Adipocyte (in vitro differentiated cells): Measurements from ENCODE around the gene UNC13C.
"Not testable (repeated sequence)": the region's sequence is repeated elsewhere in the genome, so short reads cannot be mapped to it uniquely, and the experiment has no call there.

ENCODE experiments used
- DNase-seq: peaks from one replicate; pipeline ENCODE4 v3.0.0-alpha.2; 2015; ENCODE audit warnings: low read depth
- H3K27me3 ChIP-seq: replicated peaks from 2 replicates; pipeline ENCODE4 v1.7.0; 2013; ENCODE audit warnings: mild to moderate bottlenecking, low read length, moderate library complexity; ENCODE audit not compliant: control insufficient read depth, insufficient read depth
- H3K36me3 ChIP-seq: 2 replicates; pipeline ENCODE4 v1.7.0; 2013; ENCODE audit warnings: low read length, mild to moderate bottlenecking, moderate library complexity; ENCODE audit not compliant: control insufficient read depth, insufficient read depth, severe bottlenecking
- H3K4me1 ChIP-seq: 2 replicates; pipeline ENCODE4 v1.7.0; 2013; ENCODE audit warnings: mild to moderate bottlenecking, low read length, moderate library complexity; ENCODE audit not compliant: control insufficient read depth, insufficient read depth
- H3K4me3 ChIP-seq: 2 replicates; pipeline ENCODE4 v1.7.0; 2013; ENCODE audit warnings: mild to moderate bottlenecking, low read length, moderate library complexity
- H3K9ac ChIP-seq: 2 replicates; pipeline ENCODE4 v1.7.0; 2013; ENCODE audit warnings: mild to moderate bottlenecking, low read length, moderate library complexity
- H3K9me3 ChIP-seq: 2 replicates; pipeline ENCODE4 v1.7.0; 2013; ENCODE audit warnings: mild to moderate bottlenecking, low read length, moderate library complexity; ENCODE audit not compliant: control insufficient read depth

Gene UNC13C

DNA sequence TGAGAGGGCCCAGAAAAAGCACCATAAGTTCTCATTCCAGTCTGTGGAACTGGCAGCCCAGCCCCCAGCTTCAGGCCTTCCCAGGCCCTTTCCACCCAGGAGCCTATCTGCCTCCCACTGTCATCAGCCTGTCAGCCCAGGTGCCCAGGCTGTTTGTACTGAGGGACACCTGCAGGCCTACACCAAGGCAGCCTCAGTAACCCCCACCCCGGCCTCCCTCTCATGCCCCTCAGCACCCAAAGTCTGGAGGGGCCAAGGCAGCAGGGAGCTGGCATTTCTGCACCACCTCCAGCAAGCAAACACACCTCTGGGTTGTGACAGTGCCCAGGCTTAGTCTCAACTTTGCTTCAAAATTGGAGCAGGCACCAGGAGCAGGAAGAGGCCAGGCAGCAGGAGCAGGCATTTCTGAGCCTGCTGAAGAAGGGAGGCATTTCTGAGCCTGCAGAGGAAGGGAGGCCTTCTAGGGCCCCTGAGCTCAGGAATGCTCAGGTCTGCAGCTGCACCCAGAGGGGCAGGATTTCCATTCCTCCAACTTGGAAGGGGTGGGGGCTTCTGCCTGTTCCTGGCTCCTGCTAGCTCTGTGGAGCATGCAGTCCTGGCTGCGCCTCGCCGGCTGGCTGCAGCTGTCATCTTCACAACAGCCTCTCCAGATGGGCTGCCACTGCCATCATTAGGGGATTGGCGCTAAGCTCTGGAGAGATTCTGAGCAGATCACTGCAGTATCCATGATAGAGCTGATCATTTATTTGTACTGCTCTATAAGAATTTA is 396.1 kb downstream of the UNC13C start:
- Histone ChIP-seq H3K4me1 (no peaks in the 10 kb centered on the region), H3K9ac (no peak overlapping the region), H3K36me3 (no peaks in the 10 kb centered on the region), H3K9me3 (no peaks in the 10 kb centered on the region), H3K27me3 (no peaks in the 10 kb centered on the region), H3K4me3 (no peak overlapping the region)
- DNase-seq = no peak

DNA sequence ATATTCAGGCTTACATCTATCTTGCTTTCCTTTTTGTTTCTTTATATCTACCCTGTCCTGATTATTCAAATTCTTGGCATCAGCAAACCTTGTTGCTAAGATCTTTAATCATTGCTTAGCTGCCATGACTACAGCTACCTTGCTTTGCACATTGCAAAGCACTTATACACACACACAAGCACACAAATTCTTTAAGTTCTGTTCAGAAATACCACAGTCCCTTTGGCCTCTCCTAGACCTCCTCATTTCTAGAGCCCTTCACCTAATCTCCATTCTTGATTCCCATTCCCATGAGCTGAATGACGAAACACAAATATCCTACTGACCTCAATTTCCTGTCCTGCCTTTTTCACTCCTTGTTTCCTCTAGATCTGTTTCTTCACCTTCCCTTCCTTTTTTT is 409.6 kb downstream of the UNC13C start:
- Histone ChIP-seq H3K4me3 (no peak overlapping the region), H3K9ac (no peak overlapping the region), H3K4me1 (no peaks in the 10 kb centered on the region), H3K9me3 (no peaks in the 10 kb centered on the region), H3K36me3 (no peaks in the 10 kb centered on the region), H3K27me3 (no peaks in the 10 kb centered on the region)
- DNase-seq = no peak

DNA sequence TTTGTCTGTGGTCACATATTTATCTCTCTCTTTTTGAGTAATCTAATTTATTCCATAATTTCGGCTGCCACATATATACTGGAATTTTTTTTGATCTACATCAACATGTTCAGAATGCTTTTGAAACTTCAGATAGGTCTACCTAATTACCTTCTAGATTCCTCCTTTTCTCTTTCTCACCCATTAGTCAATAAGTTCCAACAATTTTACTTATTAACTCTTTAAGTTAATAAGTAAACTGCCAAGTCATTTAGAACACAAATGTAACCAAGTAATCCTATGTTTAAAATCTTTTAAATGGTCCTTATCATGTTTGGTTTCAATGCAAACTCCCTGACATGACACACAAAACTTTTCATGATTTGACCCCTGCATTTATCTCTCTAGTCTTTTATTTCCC is 410.5 kb downstream of the UNC13C start:
- H3K9ac ChIP-seq = no peak overlapping the region
- no peaks in the 10 kb centered on the region for H3K9me3 ChIP-seq
- no peaks in the 10 kb centered on the region for H3K36me3 ChIP-seq
- no peak overlapping the region for H3K4me3 ChIP-seq
- no peak for DNase-seq
- no peaks in the 10 kb centered on the region for H3K4me1 ChIP-seq
- no peaks in the 10 kb centered on the region for H3K27me3 ChIP-seq

DNA sequence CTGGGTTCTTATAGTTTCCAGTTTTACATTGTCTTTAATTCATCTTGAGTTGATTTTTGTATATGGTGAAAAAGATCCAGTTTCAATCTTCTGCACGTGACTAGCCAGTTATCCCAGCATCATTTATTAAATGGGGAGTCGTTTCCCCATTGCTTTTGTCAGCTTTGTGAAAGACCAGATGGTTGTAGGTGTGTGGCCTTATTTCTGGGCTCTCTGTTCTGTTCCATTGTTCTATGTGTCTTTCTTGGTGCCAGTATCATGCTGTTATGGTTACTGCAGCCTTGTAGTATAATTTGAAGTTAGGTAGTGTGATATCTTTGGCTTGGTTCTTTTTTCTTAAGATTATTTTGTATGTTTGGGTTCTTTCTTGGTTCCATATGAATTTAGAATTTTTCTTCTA is 432.2 kb downstream of the UNC13C start:
- no peaks in the 10 kb centered on the region for H3K4me1 ChIP-seq
- no peak for DNase-seq
- no peaks in the 10 kb centered on the region for H3K9me3 ChIP-seq
- H3K36me3 ChIP-seq = no peaks in the 10 kb centered on the region
- H3K27me3 ChIP-seq = no peaks in the 10 kb centered on the region
- H3K4me3 ChIP-seq = no peak overlapping the region
- no peak overlapping the region for H3K9ac ChIP-seq

DNA sequence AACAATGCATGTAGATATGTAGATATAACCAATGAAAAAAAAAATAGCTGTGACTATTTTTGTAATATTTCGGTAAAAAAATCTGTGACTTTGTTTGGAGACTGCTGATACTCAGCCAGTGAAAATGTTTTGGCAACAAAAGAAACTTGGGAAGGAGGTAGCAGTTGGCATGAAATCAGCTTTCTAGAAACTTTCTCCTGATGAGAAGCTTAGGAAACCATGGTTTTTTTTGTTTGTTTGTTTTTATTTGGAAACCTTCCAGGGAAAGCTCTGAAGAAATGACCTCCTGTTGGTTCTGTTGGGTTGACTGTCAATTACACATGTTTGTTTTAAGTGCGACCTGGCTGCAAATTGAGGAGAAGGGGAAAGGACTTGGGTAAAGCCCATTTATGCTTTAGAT is 445.9 kb downstream of the UNC13C start:
- Histone ChIP-seq H3K36me3 (no peaks in the 10 kb centered on the region), H3K4me3 (no peak overlapping the region), H3K9me3 (no peaks in the 10 kb centered on the region), H3K9ac (no peak overlapping the region), H3K4me1 (no peaks in the 10 kb centered on the region), H3K27me3 (no peaks in the 10 kb centered on the region)
- DNase-seq = no peak

DNA sequence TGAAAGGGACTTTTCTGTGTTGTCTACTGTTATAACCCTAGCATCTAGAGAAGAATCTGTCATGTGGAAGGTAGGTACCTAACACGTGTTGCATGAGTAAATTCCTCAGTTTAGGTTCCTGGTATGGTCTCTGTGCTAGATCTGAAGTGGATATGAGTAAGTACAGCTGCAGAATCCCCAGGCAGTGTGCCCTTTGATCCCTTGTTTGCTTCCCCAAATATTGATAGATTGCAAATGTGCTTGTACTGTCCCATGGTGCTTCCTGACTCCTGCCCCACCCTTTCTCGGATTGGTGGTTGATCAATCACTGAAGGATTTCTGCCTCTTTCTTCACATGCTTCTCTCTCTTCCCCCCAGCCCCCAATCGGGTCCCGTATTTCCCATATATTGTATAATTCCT is 450.4 kb downstream of the UNC13C start:
- Histone ChIP-seq H3K9me3 (no peaks in the 10 kb centered on the region), H3K4me1 (no peaks in the 10 kb centered on the region), H3K36me3 (no peaks in the 10 kb centered on the region)

DNA sequence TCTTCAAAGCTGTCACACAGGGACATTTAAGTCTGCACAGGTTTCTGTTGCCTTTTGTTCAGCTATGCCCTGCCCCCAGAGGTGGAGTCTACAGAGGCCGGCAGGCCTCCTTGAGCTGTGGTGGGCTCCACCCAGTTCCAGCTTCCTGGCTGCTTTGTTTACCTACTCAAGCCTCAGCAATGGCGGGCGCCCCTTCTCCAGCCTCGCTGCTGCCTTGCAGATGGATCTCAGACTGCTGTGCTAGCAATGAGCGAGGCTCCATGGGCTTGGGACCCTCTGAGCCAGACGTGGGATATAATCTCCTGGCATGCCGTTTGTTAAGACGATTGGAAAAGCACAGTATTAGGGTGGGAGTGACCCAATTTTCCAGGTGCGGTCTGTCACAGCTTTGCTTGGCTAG is 472.0 kb downstream of the UNC13C start:
- H3K9me3 ChIP-seq = peaks cover 20% of the 10 kb centered on the region
- not testable (repeated sequence) for H3K36me3 ChIP-seq, H3K4me1 ChIP-seq, H3K27me3 ChIP-seq, DNase-seq, H3K4me3 ChIP-seq, H3K9ac ChIP-seq

More for the DNA sequence above, 450.4 kb downstream of the UNC13C start:
- no peak overlapping the region for H3K9ac ChIP-seq
- H3K27me3 ChIP-seq = no peaks in the 10 kb centered on the region
- no peak overlapping the region for H3K4me3 ChIP-seq
- DNase-seq = no peak

DNA sequence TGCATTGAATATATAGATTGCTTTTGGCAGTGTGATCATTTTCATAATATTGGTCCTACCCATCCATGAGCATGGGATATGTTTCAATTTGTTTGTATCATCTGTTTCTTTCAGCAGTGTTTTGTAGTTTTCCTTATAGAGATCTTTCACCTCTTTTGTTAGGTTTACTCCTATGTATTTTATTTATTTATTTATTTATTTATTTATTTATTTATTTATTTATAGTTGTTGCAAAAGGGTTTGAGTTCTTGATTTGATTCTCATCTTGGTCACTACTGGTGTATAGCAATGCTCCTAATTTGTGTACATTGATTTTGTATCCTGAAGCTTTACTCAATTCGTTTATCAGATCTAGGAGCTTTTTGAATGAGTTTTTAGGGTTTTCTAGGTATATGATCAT is 478.2 kb downstream of the UNC13C start:
- DNase-seq = no peak
- Histone ChIP-seq H3K36me3 (no peaks in the 10 kb centered on the region), H3K4me3 (no peak overlapping the region), H3K9ac (no peak overlapping the region), H3K9me3 (peaks cover 18% of the 10 kb centered on the region), H3K27me3 (no peaks in the 10 kb centered on the region), H3K4me1 (no peaks in the 10 kb centered on the region)

DNA sequence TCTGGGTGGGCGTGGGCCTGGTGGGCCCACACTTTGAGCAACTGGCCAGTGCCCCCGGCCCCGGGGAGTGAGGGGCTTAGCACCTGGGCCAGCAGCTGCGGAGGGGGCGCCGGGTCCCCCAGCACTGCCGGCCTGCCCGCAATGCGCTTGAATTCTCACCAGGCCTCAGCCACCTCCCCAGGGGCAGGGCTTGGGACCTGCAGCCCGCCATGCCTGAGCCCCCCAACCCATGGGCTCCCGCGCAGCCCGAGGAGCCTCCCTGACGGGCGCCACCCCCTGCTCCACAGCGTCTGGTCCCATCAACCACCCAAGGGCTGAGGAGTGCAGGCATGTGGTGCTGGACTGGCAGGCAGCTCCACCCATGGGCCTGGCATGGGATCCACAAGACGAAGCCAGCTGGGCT is 484.3 kb downstream of the UNC13C start:
- Histone ChIP-seq H3K9me3 (peaks cover 8% of the 10 kb centered on the region), H3K27me3 (no peaks in the 10 kb centered on the region), H3K4me3 (no peak overlapping the region), H3K4me1 (no peaks in the 10 kb centered on the region), H3K36me3 (no peaks in the 10 kb centered on the region), H3K9ac (no peak overlapping the region)
- DNase-seq = no peak

DNA sequence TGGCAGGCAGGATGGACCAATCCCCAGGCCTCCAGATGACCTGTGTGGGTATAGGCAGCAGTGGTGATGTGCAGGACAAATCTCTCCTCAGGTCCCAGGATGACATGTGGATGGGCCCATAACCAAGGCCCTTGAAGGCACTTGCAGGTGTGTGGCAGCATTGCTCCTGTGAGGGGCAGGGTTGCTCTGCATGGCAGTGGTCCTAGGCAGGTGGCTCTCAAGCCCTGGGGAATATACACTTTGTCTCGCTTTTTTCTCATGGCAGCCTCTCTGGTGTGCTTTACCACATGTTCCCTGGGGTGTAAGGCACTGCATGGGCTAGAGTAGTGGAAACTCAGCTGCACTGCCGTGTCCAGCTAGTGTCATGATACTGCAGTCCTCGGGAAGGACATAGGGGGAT is 503.6 kb downstream of the UNC13C start:
- no peaks in the 10 kb centered on the region for H3K4me1 ChIP-seq
- H3K9ac ChIP-seq = no peak overlapping the region
- DNase-seq = no peak
- no peak overlapping the region for H3K4me3 ChIP-seq
- H3K36me3 ChIP-seq = no peaks in the 10 kb centered on the region
- H3K9me3 ChIP-seq = peaks cover 5% of the 10 kb centered on the region
- H3K27me3 ChIP-seq = no peaks in the 10 kb centered on the region

DNA sequence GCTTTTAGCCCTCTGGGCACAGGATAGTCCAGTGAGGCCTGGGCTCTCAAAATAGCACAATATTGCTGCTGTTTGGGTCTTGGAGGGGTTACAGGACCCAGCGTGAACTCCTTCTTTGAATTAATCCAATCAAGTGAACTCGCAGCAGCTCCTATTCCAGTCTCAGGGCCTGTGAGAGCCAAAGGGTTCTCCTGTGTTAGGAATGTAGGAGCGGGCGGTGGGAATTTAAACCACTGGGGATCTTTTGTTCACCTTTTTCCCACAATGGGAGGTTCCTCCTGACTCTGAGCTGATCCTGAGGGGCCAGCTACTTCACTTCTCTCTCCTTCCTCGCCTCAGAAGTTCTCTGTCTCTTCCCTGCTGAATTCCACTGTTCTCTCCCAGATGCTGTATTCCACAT is 504.0 kb downstream of the UNC13C start:
- peaks cover 5% of the 10 kb centered on the region for H3K9me3 ChIP-seq
- H3K27me3 ChIP-seq = no peaks in the 10 kb centered on the region
- no peaks in the 10 kb centered on the region for H3K4me1 ChIP-seq
- no peaks in the 10 kb centered on the region for H3K36me3 ChIP-seq
- no peak overlapping the region for H3K9ac ChIP-seq
- no peak overlapping the region for H3K4me3 ChIP-seq
- no peak for DNase-seq

DNA sequence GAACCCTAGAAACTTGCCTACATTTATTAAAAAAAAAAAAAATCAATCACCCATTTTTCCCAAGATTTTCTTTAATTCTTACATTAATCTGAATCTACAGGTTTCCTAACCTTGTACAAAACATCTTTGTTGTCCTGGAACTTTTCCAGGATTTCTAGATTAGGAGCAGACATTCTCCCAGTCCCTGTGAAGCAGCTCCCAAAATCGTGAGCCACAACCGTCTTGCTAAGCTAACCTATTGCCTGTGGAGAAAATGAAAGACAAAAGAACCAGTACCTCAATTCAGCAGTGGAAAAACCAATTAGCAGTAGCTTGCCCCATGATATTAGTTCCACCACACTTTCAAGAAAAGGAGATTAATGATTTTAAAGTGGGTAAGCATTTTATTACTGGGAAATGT is 522.1 kb downstream of the UNC13C start:
- Histone ChIP-seq H3K9me3 (peaks cover 4% of the 10 kb centered on the region), H3K9ac (no peak overlapping the region), H3K4me3 (no peak overlapping the region), H3K4me1 (no peaks in the 10 kb centered on the region), H3K27me3 (no peaks in the 10 kb centered on the region), H3K36me3 (no peaks in the 10 kb centered on the region)
- DNase-seq = no peak
